HepG2 (cell line): Measurements from ENCODE around the gene CELSR3. TPM values are rescaled to one million over a fixed set of nuclear protein-coding genes. Genes with fewer than 3 reads are reported as not detected.

Experiments used
- ATF2 ChIP-seq: sonication (generic); formaldehyde crosslinking; IDR thresholded peaks from 2 replicates; pipeline ENCODE4 v1.4.0; 2020; ENCODE audit warnings: missing genetic modification reagents
- DNMT1 ChIP-seq: sonication (generic); formaldehyde crosslinking; IDR thresholded peaks from 2 replicates; pipeline ENCODE4 v1.5.1; 2020; ENCODE audit warnings: mild to moderate bottlenecking, missing genetic modification reagents
- E2F1 ChIP-seq: sonication (generic); formaldehyde crosslinking; IDR thresholded peaks from 2 replicates; pipeline ENCODE4 v1.5.0; 2020; ENCODE audit warnings: missing genetic modification reagents
- ELF4 ChIP-seq: sonication (generic); formaldehyde crosslinking; IDR thresholded peaks from 2 replicates; pipeline ENCODE4 v1.5.0; 2020; ENCODE audit warnings: missing genetic modification reagents, mild to moderate bottlenecking, moderate library complexity, borderline replicate concordance
- ESRRA ChIP-seq: sonication (generic); formaldehyde crosslinking; IDR thresholded peaks from 2 replicates; pipeline ENCODE4 v1.5.1; 2020; ENCODE audit warnings: mild to moderate bottlenecking, low read depth, missing genetic modification reagents
- GLI4 ChIP-seq: sonication (generic); formaldehyde crosslinking; IDR thresholded peaks from 2 replicates; pipeline ENCODE4 v1.5.1; 2020; ENCODE audit warnings: missing genetic modification reagents, mild to moderate bottlenecking, moderate library complexity, borderline replicate concordance
- JARID2 ChIP-seq: sonication (generic); formaldehyde crosslinking; IDR thresholded peaks from 2 replicates; pipeline ENCODE4 v1.8.1; 2023; ENCODE audit warnings: missing genetic modification reagents, inconsistent platforms; ENCODE audit not compliant: insufficient replicate concordance
- JUND ChIP-seq: sonication (generic); formaldehyde crosslinking; IDR thresholded peaks from 2 replicates; pipeline ENCODE4 v1.8.0; 2022; ENCODE audit warnings: mild to moderate bottlenecking, missing genetic modification reagents
- KDM5B ChIP-seq: sonication (generic); formaldehyde crosslinking; IDR thresholded peaks from 2 replicates; pipeline ENCODE4 v1.4.0; 2020; ENCODE audit warnings: missing genetic modification reagents, mild to moderate bottlenecking, borderline replicate concordance
- MIER2 ChIP-seq: IDR thresholded peaks from 2 replicates; pipeline ENCODE4 v1.6.1; 2016; ENCODE audit warnings: missing biosample characterization, missing genetic modification reagents
- MTERF4 ChIP-seq: sonication (generic); formaldehyde crosslinking; IDR thresholded peaks from 2 replicates; pipeline ENCODE4 v1.8.0; 2023; ENCODE audit warnings: mild to moderate bottlenecking, missing genetic modification reagents
- MTF1 ChIP-seq: sonication (generic); formaldehyde crosslinking; IDR thresholded peaks from 2 replicates; pipeline ENCODE4 v1.5.0; 2020; ENCODE audit warnings: missing genetic modification reagents
- SPEN ChIP-seq: sonication (generic); formaldehyde crosslinking; IDR thresholded peaks from 2 replicates; pipeline ENCODE4 v1.5.1; 2020; ENCODE audit warnings: low read depth, mild to moderate bottlenecking, missing genetic modification reagents
- STAG1 ChIP-seq: sonication (generic); formaldehyde crosslinking; IDR thresholded peaks from 2 replicates; pipeline ENCODE4 v1.4.0; 2020; ENCODE audit warnings: missing genetic modification reagents
- TAF1 ChIP-seq: sonication (generic); formaldehyde crosslinking; IDR thresholded peaks from 2 replicates; pipeline ENCODE4 v1.4.0; 2020; ENCODE audit warnings: missing genetic modification reagents
- THAP9 ChIP-seq: sonication (generic); formaldehyde crosslinking; IDR thresholded peaks from 2 replicates; pipeline ENCODE4; 2020; ENCODE audit warnings: missing genetic modification reagents, mild to moderate bottlenecking, borderline replicate concordance
- ZBTB26 ChIP-seq: IDR thresholded peaks from 2 replicates; pipeline ENCODE4 v1.6.1; 2016; ENCODE audit warnings: missing compliant biosample characterization, missing genetic modification reagents, borderline replicate concordance
- ZMYM3 ChIP-seq: sonication (generic); formaldehyde crosslinking; IDR thresholded peaks from 2 replicates; pipeline ENCODE4 v1.5.1; 2020; ENCODE audit warnings: mild to moderate bottlenecking, missing genetic modification reagents
- ZNF232 ChIP-seq: sonication (generic); formaldehyde crosslinking; IDR thresholded peaks from 2 replicates; pipeline ENCODE4 v1.4.0; 2020; ENCODE audit warnings: missing genetic modification reagents, borderline replicate concordance
- ZNF382 ChIP-seq: sonication (generic); formaldehyde crosslinking; IDR thresholded peaks from 2 replicates; pipeline ENCODE4 v1.5.0; 2020; ENCODE audit warnings: missing genetic modification reagents, mild to moderate bottlenecking, borderline replicate concordance
- ZNF678 ChIP-seq: sonication (generic); formaldehyde crosslinking; IDR thresholded peaks from 2 replicates; pipeline ENCODE4 v1.4.0; 2020; ENCODE audit warnings: mild to moderate bottlenecking, missing genetic modification reagents
- ZNF777 ChIP-seq: sonication (generic); formaldehyde crosslinking; IDR thresholded peaks from 2 replicates; pipeline ENCODE4 v1.4.0; 2020; ENCODE audit warnings: missing genetic modification reagents
- polyA plus RNA-seq, 8 experiments: library from polyadenylated mRNA; depleted of rRNA in 3 of 8; stranded (reverse) in 7 of 8; unstranded in 1 of 8; fragments of >200 nt; fragmentation: Illumina TruSeq in 4 of 8; extraction: Trizol in 4 of 8; gene quantifications; 2 replicates each; pipeline versions ENCODE4 v1.2.1 to v1.2.3, GENCODE V29; 2011 to 2016; ENCODE audit warnings: low read depth in 4 of 8, missing spikeins in 1 of 8, mixed read lengths in 1 of 8; ENCODE audit not compliant: insufficient read depth in 1 of 8
- total RNA-seq, 5 experiments: library from RNA; depleted of rRNA; stranded (reverse); fragments of >200 nt; fragmentation: Illumina TruSeq; extraction: Trizol; gene quantifications; 2 replicates each; pipeline ENCODE4 v1.2.3, GENCODE V29; 2016; ENCODE audit warnings: low read depth in 1 of 5

Gene CELSR3
- total and polyA plus RNA-seq, 2 of the 13 experiments (the other 11 are each of a cell fraction or from before 2014, with no cell fraction given): 5.4 to 6.7 TPM

GRCh38 chr3:48656061-48656840, 6.4 kb downstream of the CELSR3 start (continued):
- TF ChIP-seq KDM5B (no peak), SPEN (CRISPR knock-in tag) (peak; percentile 16; the same call in 1 of the 2 replicates), ZMYM3 (CRISPR knock-in tag) (no peak), ESRRA (CRISPR knock-in tag) (no peak), THAP9 (no peak), ZNF777 (CRISPR knock-in tag) (peak; percentile 71), GLI4 (no peak), ELF4 (CRISPR knock-in tag) (no peak), ATF2 (CRISPR knock-in tag) (no peak), STAG1 (peak; percentile 46), E2F1 (CRISPR knock-in tag) (peak; percentile 44; the same call in 1 of the 2 replicates), ZBTB26 (CRISPR knock-in tag) (no peak), MTF1 (CRISPR knock-in tag) (no peak), JUND (CRISPR knock-in tag) (no peak), MIER2 (CRISPR knock-in tag) (no peak; the same call in 1 of the 2 replicates), ZNF382 (CRISPR knock-in tag) (no peak), TAF1 (CRISPR knock-in tag) (no peak), MTERF4 (no peak), ZNF232 (CRISPR knock-in tag) (no peak), DNMT1 (CRISPR knock-in tag) (no peak), JARID2 (CRISPR knock-in tag) (no peak), ZNF678 (no peak)
